Activated CD4-positive, CD25-positive, alpha-beta regulatory T cell (primary cell): ENCODE data around the gene ZFYVE21.

Experiments
- DNase-seq, 4 experiments: peaks; one replicate each; lab custom pipeline; 2025; lab: John Stamatoyannopoulos, UW

ZFYVE21 gene

DNA sequence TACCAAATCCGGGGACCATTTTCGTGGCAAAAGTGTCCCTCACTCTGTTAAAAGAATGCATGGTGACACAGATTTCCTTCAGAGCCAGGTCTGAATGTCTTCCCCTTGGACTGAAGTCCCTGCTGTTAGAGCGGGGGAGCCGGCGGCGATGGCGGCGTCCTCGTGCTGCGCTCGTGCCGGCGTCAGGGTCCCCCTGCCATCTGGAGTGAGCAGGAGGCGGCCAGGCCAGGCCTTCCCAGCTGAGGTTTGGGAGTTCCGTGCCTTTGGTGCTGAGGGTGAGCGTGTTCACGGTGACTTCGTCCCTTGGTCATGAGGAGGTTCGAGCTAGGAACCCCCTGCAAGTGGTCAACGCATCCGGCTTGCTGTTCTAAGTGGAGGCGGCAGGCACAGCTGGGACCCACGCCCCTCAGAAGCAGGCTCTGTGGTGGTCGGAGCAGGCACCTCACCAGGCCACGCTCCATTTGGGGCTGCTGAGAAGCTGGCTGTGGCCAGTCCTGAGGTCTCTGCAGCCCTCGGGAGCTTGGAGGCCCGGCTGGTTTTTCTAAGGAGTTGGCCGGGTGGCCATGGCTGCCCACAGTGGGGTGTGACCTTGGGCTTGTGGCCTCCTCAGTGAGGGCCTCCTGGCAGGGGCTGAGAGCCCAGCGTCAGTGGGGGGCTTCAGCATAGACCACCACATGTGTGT, 9.5 kb downstream of the ZFYVE21 start:
- DNase-seq, result no peak

DNA sequence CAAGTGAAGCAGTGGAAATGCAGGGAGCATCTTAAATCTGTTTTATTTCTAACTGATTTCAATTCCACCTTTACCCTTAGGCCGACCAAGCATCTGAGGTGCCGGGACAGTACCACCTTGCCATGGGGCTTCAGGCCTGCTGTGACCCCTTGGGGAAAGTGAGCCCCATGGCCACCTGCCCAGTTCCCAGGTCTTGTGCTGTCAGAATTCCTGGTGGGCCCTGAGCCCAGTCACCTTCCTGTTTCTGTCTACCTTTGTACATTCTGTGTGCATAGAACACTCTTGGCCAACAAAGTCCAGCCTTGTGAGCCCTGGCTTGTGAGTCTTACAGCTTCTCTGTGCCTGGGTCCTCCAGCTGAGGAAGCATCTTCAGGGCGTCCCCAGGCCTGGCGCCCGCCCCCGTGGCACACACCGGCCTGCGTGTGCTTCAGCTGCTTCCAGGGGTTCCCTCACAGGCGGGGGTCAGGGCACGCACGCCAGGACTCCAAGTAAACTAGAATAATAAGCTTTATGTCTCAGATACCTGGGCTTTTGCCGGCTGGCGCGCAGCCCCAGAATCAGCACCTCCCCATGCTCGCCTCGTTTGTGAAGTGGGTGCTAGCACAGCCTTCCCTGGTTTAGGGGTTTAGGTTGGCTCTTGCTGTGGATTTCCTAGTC, 10.3 kb downstream of the ZFYVE21 start:
- DNase-seq, result no peak

DNA sequence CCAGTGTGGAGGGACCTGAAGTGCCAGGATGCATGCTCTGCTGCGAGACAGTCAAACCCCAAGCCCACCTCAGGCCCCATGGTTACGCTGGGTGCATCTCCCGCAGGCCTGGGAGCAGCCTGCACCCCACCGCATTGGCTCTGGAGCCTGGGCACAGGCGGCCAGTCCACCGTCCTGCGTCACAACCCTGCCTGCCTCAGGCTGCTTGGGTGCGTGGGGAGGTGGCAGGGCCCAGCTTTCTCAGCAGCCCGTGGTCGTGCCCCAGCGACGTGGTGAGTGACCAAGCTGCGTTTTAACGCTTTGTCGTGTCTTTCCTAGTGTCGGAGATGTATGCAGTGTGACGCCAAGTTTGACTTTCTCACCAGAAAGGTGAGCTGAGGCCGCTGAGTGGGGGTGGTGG, 10.9 kb downstream of the ZFYVE21 start:
- no peak for DNase-seq

DNA sequence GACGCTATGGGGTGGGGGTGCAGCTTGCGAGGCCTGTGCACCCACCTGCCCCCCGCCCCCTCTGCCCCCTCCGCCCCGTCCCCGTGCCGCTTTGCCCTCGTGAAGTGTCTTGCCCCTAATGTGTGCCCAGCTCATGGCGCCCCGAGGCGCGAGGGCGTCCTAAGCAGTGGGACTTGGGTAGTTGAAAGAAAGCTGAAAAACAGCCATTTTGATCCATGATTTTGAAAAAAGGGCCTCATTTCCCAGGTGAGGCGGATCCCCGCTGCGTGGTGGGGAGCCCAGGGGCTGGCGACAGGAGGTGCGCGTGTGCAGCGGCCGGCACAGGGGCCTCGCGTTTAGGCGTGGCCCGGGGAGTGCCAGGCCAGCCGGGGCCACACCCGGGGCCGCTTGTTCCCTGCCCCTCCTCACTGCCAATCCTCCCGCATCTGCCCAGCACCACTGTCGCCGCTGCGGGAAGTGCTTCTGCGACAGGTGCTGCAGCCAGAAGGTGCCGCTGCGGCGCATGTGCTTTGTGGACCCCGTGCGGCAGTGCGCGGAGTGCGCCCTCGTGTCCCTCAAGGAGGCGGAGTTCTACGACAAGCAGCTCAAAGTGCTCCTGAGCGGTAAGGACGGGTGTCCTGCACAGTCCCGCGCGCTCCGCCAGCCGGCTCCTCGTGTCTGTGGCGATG, 11.8 kb downstream of the ZFYVE21 start:
- DNase-seq, result no peak

DNA sequence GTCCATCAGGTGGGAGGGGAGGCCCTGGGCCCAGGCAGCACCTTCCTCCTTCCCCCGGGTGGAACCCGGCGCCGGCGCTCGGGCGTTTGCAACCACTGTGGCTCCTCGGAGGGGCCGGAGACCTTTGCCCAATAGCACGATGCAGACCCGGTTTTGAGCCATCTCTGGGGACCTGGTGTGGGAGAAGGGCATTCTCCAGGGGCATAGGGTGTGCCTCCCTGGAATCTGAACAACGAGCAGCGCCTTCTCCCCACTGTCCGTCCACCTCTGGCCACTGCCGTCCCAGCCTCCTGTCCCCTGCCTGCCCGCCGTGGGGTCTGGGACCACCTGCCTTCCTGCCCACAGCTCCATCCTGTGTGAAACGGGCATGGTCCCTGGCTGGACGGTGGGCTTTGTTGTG, 12.5 kb downstream of the ZFYVE21 start:
- no peak for DNase-seq

GRCh38 chr14:103728721-103729120, 13.1 kb downstream of the ZFYVE21 start:
- no peak for DNase-seq

DNA sequence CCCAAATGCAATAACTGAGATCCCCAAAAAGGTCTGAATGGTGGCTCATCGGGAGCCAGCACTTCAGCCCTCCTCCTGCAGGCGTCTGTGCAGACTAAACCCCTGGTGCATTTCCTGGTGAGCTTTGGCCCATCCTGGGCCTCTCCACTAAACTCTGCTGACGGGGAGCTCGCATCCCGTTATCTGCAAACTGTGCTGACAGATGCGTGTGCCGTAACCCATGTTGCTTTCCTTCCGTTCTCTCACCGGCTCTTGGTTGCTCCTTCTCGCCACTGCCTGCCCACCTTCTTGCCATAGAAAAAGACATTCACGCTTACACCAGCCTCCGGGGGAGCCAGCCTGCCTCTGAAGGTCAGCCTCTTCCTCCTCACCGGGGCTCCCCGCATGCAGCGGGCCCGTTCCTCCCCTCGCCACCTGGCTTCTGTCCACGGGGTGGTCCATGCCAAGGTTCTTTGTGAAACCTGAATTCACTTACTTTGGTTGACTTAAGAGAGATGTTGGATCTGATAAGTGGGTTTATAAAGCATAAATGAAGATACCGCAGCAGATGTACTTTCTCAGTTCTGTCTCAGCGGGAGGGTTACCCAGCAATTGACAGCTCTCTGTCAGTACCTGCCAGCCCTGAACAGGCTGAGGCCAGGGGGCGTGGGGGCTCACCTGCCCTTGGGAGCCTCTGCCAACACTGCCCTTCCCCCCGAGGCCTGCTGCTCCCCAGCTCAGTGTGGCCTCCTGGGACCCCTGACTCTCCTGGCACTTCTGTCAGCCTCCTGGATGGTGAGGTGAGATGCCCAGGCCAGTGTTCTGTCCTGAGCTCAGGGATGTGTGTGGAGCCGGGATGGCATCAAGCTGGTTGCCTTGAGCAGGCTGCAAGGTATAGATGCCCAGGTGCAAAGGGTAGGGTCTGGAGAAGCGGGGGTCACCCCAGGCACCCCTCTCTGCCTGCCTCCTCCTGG, 14.2 kb downstream of the ZFYVE21 start:
- no peak for DNase-seq

DNA sequence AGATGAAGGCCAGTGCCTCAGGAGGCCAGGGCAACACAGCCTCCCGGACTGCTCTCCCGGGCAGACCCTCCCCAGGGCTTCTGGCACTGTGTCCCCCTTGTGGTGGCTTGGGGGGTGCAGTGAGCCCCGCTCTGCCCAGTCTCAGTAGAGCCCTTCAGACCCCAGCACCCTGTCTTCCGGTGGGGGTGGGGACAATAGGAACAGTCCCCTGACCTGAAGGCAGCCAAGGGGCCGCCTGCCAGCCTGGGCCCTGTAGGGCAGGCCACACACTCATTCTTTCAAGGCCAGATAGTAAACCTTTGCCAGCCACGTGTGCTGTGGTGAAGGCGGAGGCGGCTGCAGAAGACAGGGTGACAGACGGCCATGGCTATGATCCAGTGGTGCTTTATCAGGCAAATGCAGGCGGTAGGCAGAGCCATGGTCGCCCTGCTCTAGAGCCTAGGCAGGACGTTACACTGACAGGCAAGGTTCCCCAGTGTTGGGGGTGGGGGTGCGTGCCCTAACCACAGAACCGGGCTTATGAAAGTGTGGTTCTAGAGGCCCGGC, 15.0 kb downstream of the ZFYVE21 start:
- DNase-seq, result no peak

DNA sequence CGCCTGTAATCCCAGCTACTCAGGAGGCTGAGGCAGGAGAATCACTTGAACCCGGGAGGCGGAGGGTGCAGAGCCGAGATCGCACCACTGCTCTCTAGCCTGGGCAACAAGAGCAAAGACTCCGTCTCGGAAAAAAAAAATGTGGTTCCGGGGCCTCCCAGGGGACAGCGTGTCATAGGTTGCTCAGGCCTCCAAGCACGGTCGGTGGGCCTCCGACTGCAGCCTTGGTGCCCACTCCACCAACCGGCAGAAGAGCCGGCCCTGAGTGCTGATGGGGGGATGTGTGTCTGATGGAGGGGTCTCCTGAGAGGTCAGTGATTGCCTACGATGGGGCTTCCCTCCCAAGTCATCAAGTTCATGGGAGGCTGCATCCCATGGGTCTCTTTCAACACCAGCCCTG, 15.9 kb downstream of the ZFYVE21 start:
- no peak for DNase-seq

GRCh38 chr14:103731916-103732867, 16.6 kb downstream of the ZFYVE21 start:
- DNase-seq, result no peak

DNA sequence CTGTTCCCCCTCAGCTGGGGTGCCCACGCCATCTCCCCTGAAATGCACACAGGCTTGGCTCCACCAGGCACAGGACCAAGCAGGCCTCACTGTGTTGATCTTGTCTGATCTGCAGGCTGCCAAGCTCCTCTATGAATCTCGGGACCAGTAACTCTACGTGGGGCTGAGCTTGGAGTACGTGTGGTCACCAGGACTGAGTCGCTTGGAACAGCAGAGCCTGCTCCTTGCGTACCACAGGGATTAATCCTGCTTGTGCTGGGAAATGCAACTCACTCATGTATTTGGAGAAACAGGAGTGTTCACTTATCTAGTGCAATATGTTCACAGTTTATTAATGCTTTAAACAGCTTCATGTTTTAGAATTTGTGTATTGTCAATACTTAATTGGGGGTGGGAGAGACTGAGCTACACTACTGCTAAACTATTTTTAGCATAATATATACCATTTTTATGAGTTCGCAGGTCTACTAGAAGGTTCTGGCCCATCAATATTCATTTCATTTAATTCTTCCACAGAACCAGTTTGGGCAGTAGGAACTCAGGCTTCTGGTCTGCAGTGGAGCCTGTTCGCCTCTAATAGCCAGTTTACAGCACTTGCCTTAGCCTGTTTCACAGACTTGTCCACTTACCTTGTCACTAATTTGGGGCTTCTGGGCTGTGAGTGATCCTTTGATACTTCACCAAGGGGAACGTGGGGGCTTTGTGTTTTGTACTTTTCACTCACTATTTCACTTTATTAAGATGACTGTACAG, 17.4 kb downstream of the ZFYVE21 start:
- DNase-seq, result no peak

GRCh38 chr14:103733651-103734050, 18.0 kb downstream of the ZFYVE21 start:
- DNase-seq, result no peak

- DNase-seq, result no peak
Measured at GRCh38 chr14:103734081-103734888, 18.7 kb downstream of the ZFYVE21 start.

- DNase-seq, result no peak
Measured at GRCh38 chr14:103735022-103735421, 19.4 kb downstream of the ZFYVE21 start.

DNA sequence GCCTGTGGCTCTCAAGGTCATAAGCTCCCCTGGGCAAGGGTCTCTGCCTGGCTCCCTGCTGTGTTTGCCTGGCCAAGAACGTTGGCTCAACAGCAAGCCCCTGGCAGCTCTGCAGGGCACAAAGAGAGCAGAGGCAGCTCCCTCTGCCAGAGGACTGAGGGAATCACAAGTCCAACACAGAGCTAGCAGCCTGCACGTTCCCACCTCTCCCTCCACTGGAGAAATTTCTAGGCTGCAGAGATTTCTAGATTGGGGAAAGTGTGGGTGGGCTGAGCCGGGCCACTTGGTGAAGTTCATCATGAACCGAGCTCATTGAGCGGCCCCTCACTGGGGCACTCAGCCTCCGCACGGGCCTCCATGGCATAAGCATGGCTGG, 19.8 kb downstream of the ZFYVE21 start:
- no peak for DNase-seq

DNA sequence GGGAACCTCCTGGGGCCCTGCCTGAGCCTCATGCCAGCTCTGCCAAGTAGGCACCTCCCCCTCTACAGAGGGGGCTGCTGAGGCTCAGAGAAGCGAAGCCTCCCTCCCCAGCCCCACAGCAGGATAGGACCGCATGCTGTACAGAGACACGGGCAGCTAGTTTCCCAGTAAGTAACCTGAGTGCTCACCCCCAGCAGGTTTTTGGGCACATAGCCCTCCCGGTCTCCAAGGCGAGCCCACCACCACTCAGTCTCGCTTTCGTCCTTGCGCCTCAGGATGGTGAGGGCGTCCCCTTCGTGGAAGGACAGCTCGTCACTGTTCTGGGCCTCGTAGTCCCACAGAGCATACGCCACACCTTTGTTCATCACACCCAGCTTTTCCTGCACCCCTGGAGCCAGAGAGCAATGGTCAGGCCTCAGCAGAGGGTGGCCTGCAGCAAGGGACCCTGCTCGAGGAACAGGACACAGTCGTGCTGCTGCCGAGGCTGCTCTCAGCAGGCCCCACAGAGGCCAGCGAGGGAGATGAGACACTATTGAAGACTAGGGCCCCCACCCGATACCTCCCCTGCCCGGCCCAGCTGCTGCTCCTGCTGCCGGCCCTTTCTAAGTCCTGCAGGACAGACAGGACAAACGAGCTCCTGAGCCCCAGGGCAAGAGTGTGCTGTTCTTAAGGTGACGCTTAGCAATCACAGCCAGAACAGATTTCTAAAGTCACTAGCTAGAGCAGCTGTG, 20.4 kb downstream of the ZFYVE21 start:
- no peak for DNase-seq

- no peak for DNase-seq
Measured at GRCh38 chr14:103736546-103737431, 21.2 kb downstream of the ZFYVE21 start.
